ENCODE measurements around the gene DENND5A. TPM values are rescaled to one million over a fixed set of nuclear protein-coding genes. Genes with fewer than 3 reads are reported as not detected.

DENND5A gene
- total and polyA plus RNA-seq, 2 donors (not counting 1 experiment from before 2014, with no cell fraction given), result 125 to 235 TPM

GRCh38 chr11:9302448-9302847, 37.3 kb upstream of the DENND5A start:
- no peaks in the 10 kb centered on the region for H3K9me3 ChIP-seq (ENCODE audit: control insufficient read depth, insufficient read depth, low read depth, low read length)
- no peaks in the 10 kb centered on the region for H3K4me1 ChIP-seq (ENCODE audit: control insufficient read depth, extremely low read depth, insufficient read depth, low read length)
- no peaks in the 10 kb centered on the region for H4K20me1 ChIP-seq (ENCODE audit: control insufficient read depth, extremely low read depth, insufficient read depth, low read length)
- peaks cover 28% of the 10 kb centered on the region for H3K79me2 ChIP-seq (ENCODE audit: control insufficient read depth, insufficient read depth, low read length)
- H2AFZ ChIP-seq (ENCODE audit: low read length), result no peak overlapping the region
- TF ChIP-seq EZH2 (IDR thresholded peaks at IDR 0.05; ENCODE audit: low read length, missing control alignments), result no peak
- TF ChIP-seq, protein P1, sequence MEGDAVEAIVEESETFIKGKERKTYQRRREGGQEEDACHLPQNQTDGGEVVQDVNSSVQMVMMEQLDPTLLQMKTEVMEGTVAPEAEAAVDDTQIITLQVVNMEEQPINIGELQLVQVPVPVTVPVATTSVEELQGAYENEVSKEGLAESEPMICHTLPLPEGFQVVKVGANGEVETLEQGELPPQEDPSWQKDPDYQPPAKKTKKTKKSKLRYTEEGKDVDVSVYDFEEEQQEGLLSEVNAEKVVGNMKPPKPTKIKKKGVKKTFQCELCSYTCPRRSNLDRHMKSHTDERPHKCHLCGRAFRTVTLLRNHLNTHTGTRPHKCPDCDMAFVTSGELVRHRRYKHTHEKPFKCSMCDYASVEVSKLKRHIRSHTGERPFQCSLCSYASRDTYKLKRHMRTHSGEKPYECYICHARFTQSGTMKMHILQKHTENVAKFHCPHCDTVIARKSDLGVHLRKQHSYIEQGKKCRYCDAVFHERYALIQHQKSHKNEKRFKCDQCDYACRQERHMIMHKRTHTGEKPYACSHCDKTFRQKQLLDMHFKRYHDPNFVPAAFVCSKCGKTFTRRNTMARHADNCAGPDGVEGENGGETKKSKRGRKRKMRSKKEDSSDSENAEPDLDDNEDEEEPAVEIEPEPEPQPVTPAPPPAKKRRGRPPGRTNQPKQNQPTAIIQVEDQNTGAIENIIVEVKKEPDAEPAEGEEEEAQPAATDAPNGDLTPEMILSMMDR (conservative IDR thresholded peaks at IDR 0.05 in 1 of 2, IDR thresholded peaks at IDR 0.05 in 1 of 2; ENCODE audit: low read depth in 1 of 2, low read length in 2 of 2), result no peak
- H3K36me3 ChIP-seq (ENCODE audit: control insufficient read depth, insufficient read depth, low read length), result peaks cover 3% of the 10 kb centered on the region
- H3K27ac ChIP-seq (ENCODE audit: insufficient read depth, low read length), result no peak overlapping the region
- H3K27me3 ChIP-seq (ENCODE audit: control insufficient read depth, insufficient read depth, low read length), result no peaks in the 10 kb centered on the region
- no peak overlapping the region for H3K4me3 ChIP-seq (replicated peaks in 1 of 4; ENCODE audit: control extremely low read depth in 1 of 4, insufficient read depth in 1 of 4, low read depth in 3 of 4, low read length in 4 of 4)
- no peak overlapping the region for H3K4me2 ChIP-seq (ENCODE audit: extremely low read depth, insufficient read depth, low read length)
- peak in 1 of 2 donors; percentile 62 for DNase-seq (ENCODE audit: low read depth in 2 of 2)
- no peak overlapping the region for H3K9ac ChIP-seq (ENCODE audit: insufficient read depth, low read length)

DNA sequence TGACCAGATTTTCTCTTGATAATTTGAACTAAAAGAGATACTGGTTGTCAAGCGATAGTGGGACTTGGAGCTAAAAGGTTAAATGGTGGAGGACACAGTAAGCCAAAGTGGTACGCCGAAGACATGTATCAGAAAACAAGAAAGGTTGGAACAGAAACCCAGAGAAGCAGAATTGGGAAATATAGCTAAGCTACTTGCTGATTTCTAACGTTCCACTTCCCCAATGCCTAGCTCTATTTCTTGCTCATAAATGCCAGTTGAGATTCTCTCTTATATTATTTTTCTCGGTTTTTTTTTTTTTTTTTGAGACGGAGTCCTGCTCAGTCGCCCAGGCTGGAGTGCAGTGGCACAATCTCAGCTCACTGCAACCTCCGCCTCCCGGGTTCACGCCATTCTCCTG, 36.6 kb upstream of the DENND5A start:
- H3K4me1 ChIP-seq (ENCODE audit: control insufficient read depth, extremely low read depth, insufficient read depth, low read length), result no peaks in the 10 kb centered on the region
- H3K9ac ChIP-seq (ENCODE audit: insufficient read depth, low read length), result no peak overlapping the region
- no peak overlapping the region for H3K4me3 ChIP-seq (replicated peaks in 1 of 4; ENCODE audit: control extremely low read depth in 1 of 4, insufficient read depth in 1 of 4, low read depth in 3 of 4, low read length in 4 of 4)
- no peak for TF ChIP-seq EZH2 (IDR thresholded peaks at IDR 0.05; ENCODE audit: low read length, missing control alignments)
- TF ChIP-seq, protein P1 (conservative IDR thresholded peaks at IDR 0.05 in 1 of 2, IDR thresholded peaks at IDR 0.05 in 1 of 2; ENCODE audit: low read depth in 1 of 2, low read length in 2 of 2), result no peak
- no peak for DNase-seq (ENCODE audit: low read depth in 2 of 2)
- H3K36me3 ChIP-seq (ENCODE audit: control insufficient read depth, insufficient read depth, low read length), result peaks cover 3% of the 10 kb centered on the region
- H3K79me2 ChIP-seq (ENCODE audit: control insufficient read depth, insufficient read depth, low read length), result peaks cover 23% of the 10 kb centered on the region
- H2AFZ ChIP-seq (ENCODE audit: low read length), result no peak overlapping the region
- no peaks in the 10 kb centered on the region for H4K20me1 ChIP-seq (ENCODE audit: control insufficient read depth, extremely low read depth, insufficient read depth, low read length)
- H3K9me3 ChIP-seq (ENCODE audit: control insufficient read depth, insufficient read depth, low read depth, low read length), result no peaks in the 10 kb centered on the region
- no peak overlapping the region for H3K4me2 ChIP-seq (ENCODE audit: extremely low read depth, insufficient read depth, low read length)
- no peak overlapping the region for H3K27ac ChIP-seq (ENCODE audit: insufficient read depth, low read length)
- no peaks in the 10 kb centered on the region for H3K27me3 ChIP-seq (ENCODE audit: control insufficient read depth, insufficient read depth, low read length)

- no peaks in the 10 kb centered on the region for H3K4me1 ChIP-seq (ENCODE audit: control insufficient read depth, extremely low read depth, insufficient read depth, low read length)
- H3K9me3 ChIP-seq (ENCODE audit: control insufficient read depth, insufficient read depth, low read depth, low read length), result no peaks in the 10 kb centered on the region
- no peak overlapping the region for H3K4me2 ChIP-seq (ENCODE audit: extremely low read depth, insufficient read depth, low read length)
- H3K27me3 ChIP-seq (ENCODE audit: control insufficient read depth, insufficient read depth, low read length), result no peaks in the 10 kb centered on the region
- no peak overlapping the region for H3K9ac ChIP-seq (ENCODE audit: insufficient read depth, low read length)
- H2AFZ ChIP-seq (ENCODE audit: low read length), result no peak overlapping the region
- peaks cover 3% of the 10 kb centered on the region for H3K36me3 ChIP-seq (ENCODE audit: control insufficient read depth, insufficient read depth, low read length)
- no peaks in the 10 kb centered on the region for H3K79me2 ChIP-seq (ENCODE audit: control insufficient read depth, insufficient read depth, low read length)
- TF ChIP-seq EZH2 (IDR thresholded peaks at IDR 0.05; ENCODE audit: low read length, missing control alignments), result no peak
- TF ChIP-seq, protein P1 (conservative IDR thresholded peaks at IDR 0.05 in 1 of 2, IDR thresholded peaks at IDR 0.05 in 1 of 2; ENCODE audit: low read depth in 1 of 2, low read length in 2 of 2), result no peak
- H4K20me1 ChIP-seq (ENCODE audit: control insufficient read depth, extremely low read depth, insufficient read depth, low read length), result no peaks in the 10 kb centered on the region
- no peak overlapping the region for H3K4me3 ChIP-seq (replicated peaks in 1 of 4; ENCODE audit: control extremely low read depth in 1 of 4, insufficient read depth in 1 of 4, low read depth in 3 of 4, low read length in 4 of 4)
- H3K27ac ChIP-seq (ENCODE audit: insufficient read depth, low read length), result no peak overlapping the region
- no peak for DNase-seq (ENCODE audit: low read depth in 2 of 2)
These were observed 28.5 kb upstream of the DENND5A start for GRCh38 chr11:9293646-9294045.
